Left ventricle myocardium inferior (tissue), 1 donor: Measurements from ENCODE around the gene STARD10. TPM values are rescaled to one million over a fixed set of nuclear protein-coding genes. Genes with fewer than 3 reads are reported as not detected.

ENCODE experiments used
- DNase-seq: peaks from one replicate; pipeline ENCODE4 v3.0.0-alpha.2; 2020
- H3K27ac ChIP-seq: fragments of 200-600 bp; replicated peaks from 2 replicates; pipeline ENCODE4 v1.8.0; 2021
- H3K27me3 ChIP-seq: fragments of 200-600 bp; 2 replicates; pipeline ENCODE4 v1.8.0; 2021; ENCODE audit warnings: low read depth
- H3K36me3 ChIP-seq: fragments of 200-600 bp; 2 replicates; pipeline ENCODE4 v1.8.0; 2021
- H3K4me1 ChIP-seq: fragments of 200-600 bp; 2 replicates; pipeline ENCODE4 v1.8.0; 2021
- H3K4me3 ChIP-seq: fragments of 200-600 bp; 2 replicates; pipeline ENCODE4 v1.8.0; 2021; ENCODE audit warnings: mild to moderate bottlenecking, moderate library complexity
- H3K9me3 ChIP-seq: fragments of 200-600 bp; replicated peaks from 2 replicates; pipeline ENCODE4 v1.8.0; 2021
- intact Hi-C: fragments of 100-400 bp; cut with micrococcal nuclease; formaldehyde crosslinking; loops from one replicate; pipeline ENCODE4 v1.11.0; 2022
- total RNA-seq: library from RNA; stranded (reverse); fragmentation: NEBNext Ultra II Directional; extraction: Animal tissue kit (Norgen Biotek cat#: 25700); gene quantifications from one replicate; pipeline ENCODE4 v1.2.1, GENCODE V29; 2021
- TF ChIP-seq, protein P1 (sequence below): fragments of 200-600 bp; IDR thresholded peaks from 2 replicates; pipeline ENCODE4 v1.8.0; 2021; ENCODE audit warnings: antibody characterized with exemption, mild to moderate bottlenecking, borderline replicate concordance
- donor health status: DM: no; HTN: yes; CAD: no; lungs with severe emphysema.

The STARD10 gene
- total RNA-seq, 1 donor from 2014 or later: 93.6 TPM

DNA sequence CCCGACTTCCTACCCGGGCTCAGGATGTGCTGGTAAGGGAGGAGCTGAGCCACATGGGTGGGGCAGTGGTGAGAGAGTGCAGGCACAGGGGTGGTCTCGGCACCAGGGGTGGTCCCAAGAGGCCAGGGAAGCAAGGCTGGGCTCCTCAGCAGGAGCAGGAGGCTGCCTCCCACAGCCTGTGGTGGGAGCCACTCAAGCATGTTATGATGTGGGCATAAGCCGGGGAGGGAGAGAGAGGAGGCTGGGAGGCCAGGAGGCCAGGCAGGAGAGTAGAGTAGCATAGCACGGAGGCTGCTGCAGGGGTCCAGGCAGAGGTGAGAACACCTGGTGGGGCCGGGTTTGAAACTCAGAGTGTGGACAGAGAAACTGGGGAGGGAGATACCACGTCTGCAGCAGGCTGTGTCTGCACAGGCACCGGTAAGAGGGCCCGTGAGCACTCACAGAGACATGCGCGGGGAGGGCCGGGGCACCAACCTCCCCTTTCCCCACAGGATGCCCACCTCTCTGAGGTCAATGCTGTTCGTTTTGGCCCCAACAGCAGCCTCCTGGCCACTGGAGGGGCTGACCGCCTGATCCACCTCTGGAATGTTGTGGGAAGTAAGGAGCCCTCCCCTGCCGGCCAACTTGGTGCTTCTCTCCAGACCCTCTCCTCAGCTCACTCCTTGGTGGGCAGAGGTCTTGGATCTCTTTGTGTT, 31.1 kb upstream of the STARD10 start:
- intact Hi-C loops: no loop called here
- TF ChIP-seq, protein P1, sequence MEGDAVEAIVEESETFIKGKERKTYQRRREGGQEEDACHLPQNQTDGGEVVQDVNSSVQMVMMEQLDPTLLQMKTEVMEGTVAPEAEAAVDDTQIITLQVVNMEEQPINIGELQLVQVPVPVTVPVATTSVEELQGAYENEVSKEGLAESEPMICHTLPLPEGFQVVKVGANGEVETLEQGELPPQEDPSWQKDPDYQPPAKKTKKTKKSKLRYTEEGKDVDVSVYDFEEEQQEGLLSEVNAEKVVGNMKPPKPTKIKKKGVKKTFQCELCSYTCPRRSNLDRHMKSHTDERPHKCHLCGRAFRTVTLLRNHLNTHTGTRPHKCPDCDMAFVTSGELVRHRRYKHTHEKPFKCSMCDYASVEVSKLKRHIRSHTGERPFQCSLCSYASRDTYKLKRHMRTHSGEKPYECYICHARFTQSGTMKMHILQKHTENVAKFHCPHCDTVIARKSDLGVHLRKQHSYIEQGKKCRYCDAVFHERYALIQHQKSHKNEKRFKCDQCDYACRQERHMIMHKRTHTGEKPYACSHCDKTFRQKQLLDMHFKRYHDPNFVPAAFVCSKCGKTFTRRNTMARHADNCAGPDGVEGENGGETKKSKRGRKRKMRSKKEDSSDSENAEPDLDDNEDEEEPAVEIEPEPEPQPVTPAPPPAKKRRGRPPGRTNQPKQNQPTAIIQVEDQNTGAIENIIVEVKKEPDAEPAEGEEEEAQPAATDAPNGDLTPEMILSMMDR: no peak

DNA sequence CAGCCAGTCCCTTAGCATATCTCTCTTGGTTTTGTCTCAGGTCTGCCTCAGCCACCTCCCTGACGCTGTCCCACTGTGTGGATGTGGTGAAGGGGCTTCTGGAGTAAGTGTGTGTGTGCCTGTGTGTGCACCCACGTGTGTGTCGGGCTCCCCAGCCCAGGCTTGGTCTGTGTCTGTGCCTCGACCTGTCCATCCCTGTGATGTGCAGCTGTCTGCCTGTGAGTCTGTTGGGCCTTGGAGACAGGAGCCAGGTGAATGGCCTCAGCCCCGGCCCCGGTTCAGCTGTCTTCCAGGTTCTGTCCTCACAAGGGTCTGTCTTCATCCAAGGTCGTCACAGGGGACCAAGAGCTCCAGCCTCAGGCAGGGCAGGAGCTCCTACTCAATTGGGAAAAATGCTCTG, 30.2 kb upstream of the STARD10 start:
- Histone ChIP-seq H3K36me3 (peaks cover 12% of the 10 kb centered on the region), H3K27ac (no peak overlapping the region), H3K4me1 (peaks cover 38% of the 10 kb centered on the region), H3K27me3 (no peaks in the 10 kb centered on the region), H3K9me3 (no peaks in the 10 kb centered on the region), H3K4me3 (no peak overlapping the region)
- intact Hi-C loops: no loop called here
- no peak for DNase-seq
- TF ChIP-seq, protein P1: no peak

More for the DNA sequence above, 31.1 kb upstream of the STARD10 start:
- Histone ChIP-seq H3K4me1 (peaks cover 38% of the 10 kb centered on the region), H3K4me3 (no peak overlapping the region), H3K36me3 (peaks cover 5% of the 10 kb centered on the region), H3K27ac (peak overlapping the region; percentile 6), H3K9me3 (no peaks in the 10 kb centered on the region), H3K27me3 (no peaks in the 10 kb centered on the region)
- no peak for DNase-seq

GRCh38 chr11:72823105-72823804, 29.4 kb upstream of the STARD10 start:
- intact Hi-C loops: no loop called here
- Histone ChIP-seq H3K27ac (peak overlapping the region; percentile 84), H3K4me3 (no peak overlapping the region), H3K27me3 (no peaks in the 10 kb centered on the region), H3K9me3 (no peaks in the 10 kb centered on the region), H3K36me3 (peaks cover 19% of the 10 kb centered on the region), H3K4me1 (peaks cover 35% of the 10 kb centered on the region)
- no peak for DNase-seq
- TF ChIP-seq, protein P1: no peak

- peak; percentile 88 for DNase-seq
- peaks cover 25% of the 10 kb centered on the region for H3K4me1 ChIP-seq
- no peaks in the 10 kb centered on the region for H3K9me3 ChIP-seq
- peaks cover 30% of the 10 kb centered on the region for H3K36me3 ChIP-seq
- peak overlapping the region; percentile 84 for H3K27ac ChIP-seq
- TF ChIP-seq, protein P1: peak; percentile 47
- peak overlapping the region; percentile 74 for H3K4me3 ChIP-seq
- intact Hi-C loops: no loop called here
- no peaks in the 10 kb centered on the region for H3K27me3 ChIP-seq
These were observed 28.3 kb upstream of the STARD10 start for GRCh38 chr11:72821920-72822799.

DNA sequence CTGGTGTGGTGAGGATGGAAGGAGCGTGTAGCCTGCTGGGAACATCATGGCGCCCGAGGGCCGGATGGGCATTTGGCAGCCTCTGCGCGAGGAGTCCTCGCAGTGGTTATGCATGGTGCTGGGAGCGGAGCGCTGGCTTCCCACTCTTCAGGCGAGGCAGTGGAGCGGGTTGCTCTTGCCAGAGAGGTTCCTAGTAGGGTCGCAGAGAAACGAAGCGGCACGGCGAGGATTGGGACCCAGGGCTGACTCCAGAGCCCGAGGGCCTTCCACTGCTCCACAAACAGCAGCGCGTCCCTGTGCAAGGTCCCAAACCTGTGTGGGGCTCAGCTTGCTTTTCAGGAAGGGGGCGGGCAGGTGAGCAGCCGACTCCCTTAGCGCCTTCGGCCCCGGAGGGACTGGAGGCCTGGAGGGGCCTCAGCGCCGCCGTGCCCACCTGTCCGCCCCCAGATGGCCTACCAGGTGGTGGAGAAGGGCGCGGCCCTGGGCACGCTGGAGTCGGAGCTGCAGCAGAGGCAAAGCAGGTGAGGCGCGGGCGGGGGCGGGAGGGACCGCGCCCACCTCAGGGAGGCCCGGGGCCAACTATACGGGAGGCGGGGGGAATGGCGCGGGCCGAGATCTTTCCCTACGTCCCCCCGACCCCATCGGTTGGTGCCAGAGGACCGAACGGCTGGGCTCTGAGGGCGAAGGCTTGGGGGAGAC, 27.5 kb upstream of the STARD10 start:
- H3K4me3 ChIP-seq: peak overlapping the region; percentile 74
- TF ChIP-seq, protein P1: no peak
- DNase-seq: no peak
- peaks cover 27% of the 10 kb centered on the region for H3K4me1 ChIP-seq
- peak overlapping the region; percentile 84 for H3K27ac ChIP-seq
- no peaks in the 10 kb centered on the region for H3K27me3 ChIP-seq
- no peaks in the 10 kb centered on the region for H3K9me3 ChIP-seq
- intact Hi-C loops: no loop called here
- peaks cover 34% of the 10 kb centered on the region for H3K36me3 ChIP-seq
